ENCODE results near the gene KLC1. TPM values are rescaled to one million over a fixed set of nuclear protein-coding genes. Genes with fewer than 3 reads are reported as not detected.
A peak's percentile ranks its signal among the peaks of the same experiment; 100 is the strongest.

KLC1 gene
- total RNA-seq, 2 donors from 2014 or later, result 170 to 178 TPM

GRCh38 chr14:103597623-103598377 lies 31.2 kb upstream of the KLC1 start:
- H3K4me3 Mint-ChIP-seq, result no peak overlapping the region
- peaks cover 4% of the 10 kb centered on the region for H3K36me3 Mint-ChIP-seq (ENCODE audit: low read depth)
- H3K4me3 ChIP-seq (ENCODE audit: low read length), result no peak overlapping the region
- H3K4me1 ChIP-seq (ENCODE audit: control insufficient read depth, insufficient read depth, low read length), result no peaks in the 10 kb centered on the region
- H3K9me3 ChIP-seq (ENCODE audit: control insufficient read depth, low read length), result peaks cover 13% of the 10 kb centered on the region
- H3K27ac ChIP-seq (ENCODE audit: low read depth, low read length), result no peak overlapping the region
- WGBS, 2 experiments (ENCODE audit: insufficient coverage in 1 of 2, insufficient read length in 1 of 2), result 91 to 95% methylated on average over 9 to 10 of the region's 10 CpGs
- peaks cover 7% of the 10 kb centered on the region for H3K4me1 Mint-ChIP-seq
- H3K36me3 ChIP-seq (ENCODE audit: control insufficient read depth, insufficient read depth, low read length), result no peaks in the 10 kb centered on the region
- no peaks in the 10 kb centered on the region for H3K27me3 ChIP-seq (ENCODE audit: control insufficient read depth, insufficient read depth, low read length, poor library complexity, severe bottlenecking)
- TF ChIP-seq, protein P1, sequence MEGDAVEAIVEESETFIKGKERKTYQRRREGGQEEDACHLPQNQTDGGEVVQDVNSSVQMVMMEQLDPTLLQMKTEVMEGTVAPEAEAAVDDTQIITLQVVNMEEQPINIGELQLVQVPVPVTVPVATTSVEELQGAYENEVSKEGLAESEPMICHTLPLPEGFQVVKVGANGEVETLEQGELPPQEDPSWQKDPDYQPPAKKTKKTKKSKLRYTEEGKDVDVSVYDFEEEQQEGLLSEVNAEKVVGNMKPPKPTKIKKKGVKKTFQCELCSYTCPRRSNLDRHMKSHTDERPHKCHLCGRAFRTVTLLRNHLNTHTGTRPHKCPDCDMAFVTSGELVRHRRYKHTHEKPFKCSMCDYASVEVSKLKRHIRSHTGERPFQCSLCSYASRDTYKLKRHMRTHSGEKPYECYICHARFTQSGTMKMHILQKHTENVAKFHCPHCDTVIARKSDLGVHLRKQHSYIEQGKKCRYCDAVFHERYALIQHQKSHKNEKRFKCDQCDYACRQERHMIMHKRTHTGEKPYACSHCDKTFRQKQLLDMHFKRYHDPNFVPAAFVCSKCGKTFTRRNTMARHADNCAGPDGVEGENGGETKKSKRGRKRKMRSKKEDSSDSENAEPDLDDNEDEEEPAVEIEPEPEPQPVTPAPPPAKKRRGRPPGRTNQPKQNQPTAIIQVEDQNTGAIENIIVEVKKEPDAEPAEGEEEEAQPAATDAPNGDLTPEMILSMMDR (conservative IDR thresholded peaks at IDR 0.05), result no peak
- H3K9ac ChIP-seq (ENCODE audit: extremely low read depth, low read length, poor library complexity, severe bottlenecking), result no peak overlapping the region
- DNase-seq, result no peak
- peaks cover 5% of the 10 kb centered on the region for H3K9me3 Mint-ChIP-seq
- no peaks in the 10 kb centered on the region for H3K27me3 Mint-ChIP-seq (ENCODE audit: insufficient read depth)
- H3K27ac Mint-ChIP-seq, result no peak overlapping the region

GRCh38 chr14:103600503-103600902 lies 28.5 kb upstream of the KLC1 start:
- peaks cover 4% of the 10 kb centered on the region for H3K36me3 Mint-ChIP-seq (ENCODE audit: low read depth)
- H3K4me1 ChIP-seq (ENCODE audit: control insufficient read depth, insufficient read depth, low read length), result no peaks in the 10 kb centered on the region
- WGBS, 2 experiments (ENCODE audit: insufficient coverage in 1 of 2, insufficient read length in 1 of 2), result 86 to 89% methylated on average over 3 to 5 of the region's 5 CpGs
- no peaks in the 10 kb centered on the region for H3K27me3 Mint-ChIP-seq (ENCODE audit: insufficient read depth)
- peaks cover 2% of the 10 kb centered on the region for H3K4me1 Mint-ChIP-seq
- no peak for DNase-seq
- H3K27ac Mint-ChIP-seq, result no peak overlapping the region
- no peaks in the 10 kb centered on the region for H3K27me3 ChIP-seq (ENCODE audit: control insufficient read depth, insufficient read depth, low read length, poor library complexity, severe bottlenecking)
- H3K9me3 Mint-ChIP-seq, result peaks cover 5% of the 10 kb centered on the region
- H3K27ac ChIP-seq (ENCODE audit: low read depth, low read length), result no peak overlapping the region
- no peak overlapping the region for H3K4me3 ChIP-seq (ENCODE audit: low read length)
- no peak overlapping the region for H3K4me3 Mint-ChIP-seq
- H3K9ac ChIP-seq (ENCODE audit: extremely low read depth, low read length, poor library complexity, severe bottlenecking), result no peak overlapping the region
- H3K9me3 ChIP-seq (ENCODE audit: control insufficient read depth, low read length), result peaks cover 13% of the 10 kb centered on the region
- TF ChIP-seq, protein P1 (conservative IDR thresholded peaks at IDR 0.05), result peak; percentile 64
- no peaks in the 10 kb centered on the region for H3K36me3 ChIP-seq (ENCODE audit: control insufficient read depth, insufficient read depth, low read length)

DNA sequence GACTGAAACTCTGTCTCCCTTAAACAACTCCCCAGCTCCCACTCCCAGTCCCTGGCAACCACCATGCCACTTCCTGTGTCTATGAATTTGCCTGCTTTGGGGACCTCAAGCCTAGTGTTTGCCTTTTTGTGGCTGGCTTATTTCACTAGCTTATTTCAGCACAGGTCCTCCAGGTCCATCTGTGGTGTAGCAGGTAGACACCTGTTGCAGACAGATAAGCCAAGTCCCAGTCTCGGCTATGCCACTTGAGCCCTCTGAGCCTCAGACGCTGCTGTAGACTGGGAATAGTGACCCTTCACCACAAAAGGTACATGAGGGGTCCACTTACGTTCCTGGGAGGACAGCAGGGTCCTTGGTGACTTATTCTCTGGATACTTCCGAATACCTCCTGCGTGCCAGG lies 24.4 kb upstream of the KLC1 start:
- Mint-ChIP-seq H3K4me3 (no peak overlapping the region), H3K9me3 (peaks cover 5% of the 10 kb centered on the region), H3K4me1 (peaks cover 11% of the 10 kb centered on the region), H3K36me3 (ENCODE audit: low read depth) (peaks cover 4% of the 10 kb centered on the region), H3K27ac (no peak overlapping the region), H3K27me3 (ENCODE audit: insufficient read depth) (peaks cover 18% of the 10 kb centered on the region)
- peaks cover 4% of the 10 kb centered on the region for H3K4me1 ChIP-seq (ENCODE audit: control insufficient read depth, insufficient read depth, low read length)
- H3K9ac ChIP-seq (ENCODE audit: extremely low read depth, low read length, poor library complexity, severe bottlenecking), result no peak overlapping the region
- peaks cover 13% of the 10 kb centered on the region for H3K9me3 ChIP-seq (ENCODE audit: control insufficient read depth, low read length)
- no peak overlapping the region for H3K4me3 ChIP-seq (ENCODE audit: low read length)
- 91 to 97% methylated on average over 3 to 5 of the region's 5 CpGs for WGBS, 2 experiments (ENCODE audit: insufficient coverage in 1 of 2, insufficient read length in 1 of 2)
- DNase-seq, result no peak
- H3K36me3 ChIP-seq (ENCODE audit: control insufficient read depth, insufficient read depth, low read length), result no peaks in the 10 kb centered on the region
- no peak overlapping the region for H3K27ac ChIP-seq (ENCODE audit: low read depth, low read length)
- TF ChIP-seq, protein P1 (conservative IDR thresholded peaks at IDR 0.05), result no peak
- peaks cover 24% of the 10 kb centered on the region for H3K27me3 ChIP-seq (ENCODE audit: control insufficient read depth, insufficient read depth, low read length, poor library complexity, severe bottlenecking)
